Measurements from ENCODE around the gene POLR3H. TPM values are rescaled to one million over a fixed set of nuclear protein-coding genes. Genes with fewer than 3 reads are reported as not detected.

Gene POLR3H
- total RNA-seq, 1 donor from 2014 or later, result 39.0 TPM

DNA sequence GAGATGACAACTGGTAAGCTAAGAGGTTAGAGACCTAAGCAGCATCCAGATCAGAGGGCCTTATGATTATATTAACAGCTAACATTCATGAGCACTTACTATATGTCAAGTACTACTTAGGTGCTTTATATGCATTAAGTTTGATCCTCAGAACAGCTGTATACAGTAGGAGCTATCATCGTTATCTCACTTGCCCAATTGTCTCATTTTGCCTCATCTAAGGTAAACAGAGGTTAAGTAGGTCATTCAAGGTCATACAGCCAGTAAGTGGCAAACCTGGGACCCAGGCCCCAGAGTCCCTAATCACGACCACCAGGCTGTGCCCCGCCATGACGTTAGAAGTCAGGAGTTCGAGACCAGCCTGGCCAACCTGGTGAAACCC, 4.6 kb upstream of the POLR3H start:
- H3K9me3 ChIP-seq, result no peaks in the 10 kb centered on the region
- no peak overlapping the region for H3K4me3 ChIP-seq
- no peak overlapping the region for H3K27ac ChIP-seq
- no peaks in the 10 kb centered on the region for H3K36me3 ChIP-seq
- TF ChIP-seq, protein P1, sequence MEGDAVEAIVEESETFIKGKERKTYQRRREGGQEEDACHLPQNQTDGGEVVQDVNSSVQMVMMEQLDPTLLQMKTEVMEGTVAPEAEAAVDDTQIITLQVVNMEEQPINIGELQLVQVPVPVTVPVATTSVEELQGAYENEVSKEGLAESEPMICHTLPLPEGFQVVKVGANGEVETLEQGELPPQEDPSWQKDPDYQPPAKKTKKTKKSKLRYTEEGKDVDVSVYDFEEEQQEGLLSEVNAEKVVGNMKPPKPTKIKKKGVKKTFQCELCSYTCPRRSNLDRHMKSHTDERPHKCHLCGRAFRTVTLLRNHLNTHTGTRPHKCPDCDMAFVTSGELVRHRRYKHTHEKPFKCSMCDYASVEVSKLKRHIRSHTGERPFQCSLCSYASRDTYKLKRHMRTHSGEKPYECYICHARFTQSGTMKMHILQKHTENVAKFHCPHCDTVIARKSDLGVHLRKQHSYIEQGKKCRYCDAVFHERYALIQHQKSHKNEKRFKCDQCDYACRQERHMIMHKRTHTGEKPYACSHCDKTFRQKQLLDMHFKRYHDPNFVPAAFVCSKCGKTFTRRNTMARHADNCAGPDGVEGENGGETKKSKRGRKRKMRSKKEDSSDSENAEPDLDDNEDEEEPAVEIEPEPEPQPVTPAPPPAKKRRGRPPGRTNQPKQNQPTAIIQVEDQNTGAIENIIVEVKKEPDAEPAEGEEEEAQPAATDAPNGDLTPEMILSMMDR (IDR thresholded peaks at IDR 0.05), result no peak
- H3K4me1 ChIP-seq, result peaks cover 9% of the 10 kb centered on the region
- H3K27me3 ChIP-seq (ENCODE audit: low read depth), result no peaks in the 10 kb centered on the region
- no peak for ATAC-seq
- intact Hi-C loops (cut with DNase I), result loop anchor here (10.0 kb wide), 1 partner anchor 46 kb away; no protein-coding TSS in a partner anchor
- DNase-seq, result no peak

DNA sequence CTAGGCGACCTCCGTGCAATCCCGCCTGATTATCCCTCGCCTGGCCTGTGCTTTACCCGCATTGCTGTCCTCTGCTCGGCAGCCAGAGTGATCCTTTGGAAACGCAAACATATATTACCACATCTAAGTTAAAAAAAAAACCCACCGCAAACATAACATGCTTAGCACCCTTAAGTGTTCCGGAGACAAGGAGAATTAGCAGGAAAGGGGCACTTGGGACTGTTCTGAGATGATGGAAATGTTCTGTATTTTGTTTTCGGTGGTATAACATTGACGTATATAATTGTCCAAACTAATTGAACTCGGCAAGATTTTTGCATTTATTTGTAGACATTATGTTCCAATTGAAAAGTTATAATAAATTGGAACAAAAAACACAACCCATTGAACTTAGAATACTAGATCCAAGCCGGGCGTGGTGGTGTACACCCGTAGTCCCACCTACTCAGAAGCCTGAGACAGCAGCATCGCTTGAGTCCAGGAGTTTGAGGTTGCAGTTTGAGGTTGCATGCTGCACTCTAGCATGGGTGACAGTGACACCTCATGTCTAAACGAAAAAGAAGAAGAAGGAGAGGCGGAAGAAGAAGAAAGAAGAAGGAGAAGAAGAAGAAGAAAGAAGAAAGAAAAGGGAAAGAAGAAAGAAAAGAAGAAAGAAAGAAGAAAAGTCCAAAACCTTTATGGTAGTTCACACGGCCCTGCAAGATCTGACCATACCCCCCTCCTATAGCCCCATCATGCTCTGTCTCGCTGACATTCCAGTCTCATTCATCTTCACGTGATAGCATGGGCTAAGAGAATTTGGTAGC, 604 bp upstream of the POLR3H start:
- TF ChIP-seq, protein P1 (IDR thresholded peaks at IDR 0.05), result no peak
- intact Hi-C loops (cut with DNase I), result loop anchor here (10.0 kb wide), 1 partner anchor 50 kb away; no protein-coding TSS in a partner anchor
- no peaks in the 10 kb centered on the region for H3K9me3 ChIP-seq
- peak overlapping the region; percentile 74 for H3K4me3 ChIP-seq
- no peaks in the 10 kb centered on the region for H3K27me3 ChIP-seq (ENCODE audit: low read depth)
- DNase-seq (no peak), ATAC-seq (peak in 1 of 2 donors; percentile 38)
- H3K36me3 ChIP-seq, result peaks cover 10% of the 10 kb centered on the region
- H3K4me1 ChIP-seq, result peaks cover 33% of the 10 kb centered on the region
- peak overlapping the region; percentile 88 for H3K27ac ChIP-seq

DNA sequence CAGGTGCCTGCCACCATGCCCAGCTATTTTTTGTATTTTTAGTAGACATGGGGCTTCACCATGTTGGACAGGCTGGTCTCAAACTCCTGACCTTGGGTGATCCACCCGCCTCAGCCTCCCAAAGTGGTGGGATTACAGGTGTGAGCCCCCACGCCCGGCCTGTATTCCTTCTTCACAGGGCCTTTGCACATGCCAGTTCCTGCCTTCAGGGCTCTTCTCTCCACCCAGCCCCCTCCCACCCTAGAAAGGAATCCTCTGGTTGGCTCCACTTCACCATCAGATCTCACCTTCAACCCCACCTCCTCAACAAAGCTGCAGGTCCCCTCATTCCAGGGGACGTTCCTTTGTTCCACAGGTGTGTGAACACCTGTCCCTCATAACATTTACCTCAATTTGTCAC, 2.0 kb downstream of the POLR3H start:
- intact Hi-C loops (cut with DNase I), result loop anchor here (10.0 kb wide), 1 partner anchor 53 kb away; no protein-coding TSS in a partner anchor
- no peak overlapping the region for H3K4me3 ChIP-seq

DNA sequence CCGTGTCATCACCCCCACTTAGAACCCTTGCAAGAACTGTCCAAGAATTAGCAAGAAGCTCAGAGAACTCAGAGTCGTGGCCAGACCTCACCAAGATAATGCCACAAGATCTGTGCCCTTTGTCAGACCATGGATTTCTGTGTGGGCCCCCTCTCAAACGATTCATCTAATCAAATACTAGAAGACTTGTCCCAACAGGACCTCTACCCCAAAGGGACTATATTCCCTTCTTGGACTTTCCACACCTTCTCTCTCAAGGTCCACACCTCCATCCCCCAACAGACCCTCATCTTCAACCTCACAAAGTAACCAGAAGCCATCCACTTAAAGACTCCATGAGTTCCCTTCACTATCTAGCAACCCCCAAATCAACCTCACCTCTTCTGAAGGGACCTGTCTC, 2.8 kb downstream of the POLR3H start:
- no peak for ATAC-seq
- Histone ChIP-seq H3K36me3 (peaks cover 33% of the 10 kb centered on the region), H3K4me1 (peaks cover 33% of the 10 kb centered on the region), H3K9me3 (no peaks in the 10 kb centered on the region), H3K27ac (no peak overlapping the region), H3K27me3 (ENCODE audit: low read depth) (no peaks in the 10 kb centered on the region), H3K4me3 (no peak overlapping the region)
- TF ChIP-seq, protein P1 (IDR thresholded peaks at IDR 0.05), result no peak
- DNase-seq, result no peak
- intact Hi-C loops (cut with DNase I), result loop anchor here (10.0 kb wide), 1 partner anchor 53 kb away; no protein-coding TSS in a partner anchor

More for the DNA sequence above, 2.0 kb downstream of the POLR3H start:
- Histone ChIP-seq H3K27ac (no peak overlapping the region), H3K27me3 (ENCODE audit: low read depth) (no peaks in the 10 kb centered on the region), H3K4me1 (peaks cover 33% of the 10 kb centered on the region), H3K9me3 (no peaks in the 10 kb centered on the region), H3K36me3 (peaks cover 27% of the 10 kb centered on the region)
- ATAC-seq (no peak), DNase-seq (no peak)
- TF ChIP-seq, protein P1 (IDR thresholded peaks at IDR 0.05), result no peak

DNA sequence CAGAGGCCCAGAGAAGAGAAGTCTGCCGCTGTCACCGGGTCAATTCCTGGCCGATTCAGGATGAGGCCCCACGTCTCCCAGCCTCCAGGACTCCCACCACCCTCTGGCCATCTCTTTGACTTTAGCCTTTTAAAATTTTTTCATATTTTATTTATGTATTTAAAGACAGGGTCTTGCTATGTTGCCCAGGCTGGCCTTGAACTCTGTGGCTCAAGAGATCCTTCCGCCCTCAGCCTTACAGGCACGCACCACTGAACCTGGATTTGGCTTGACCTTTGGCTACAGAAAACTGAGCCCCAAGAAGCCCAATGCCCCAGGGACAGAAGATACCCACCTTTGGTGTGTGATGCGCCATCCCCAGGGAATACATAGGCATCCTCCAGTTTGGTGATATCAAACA, 3.9 kb downstream of the POLR3H start:
- no peaks in the 10 kb centered on the region for H3K9me3 ChIP-seq
- H3K36me3 ChIP-seq, result peaks cover 38% of the 10 kb centered on the region
- DNase-seq, result no peak
- no peak for ATAC-seq
- no peak overlapping the region for H3K27ac ChIP-seq
- H3K4me1 ChIP-seq, result peaks cover 32% of the 10 kb centered on the region
- intact Hi-C loops (cut with DNase I), result loop anchor here (10.0 kb wide), 1 partner anchor 54 kb away; no protein-coding TSS in a partner anchor
- TF ChIP-seq, protein P1 (IDR thresholded peaks at IDR 0.05), result no peak
- no peaks in the 10 kb centered on the region for H3K27me3 ChIP-seq (ENCODE audit: low read depth)
- H3K4me3 ChIP-seq, result no peak overlapping the region
